Gastrocnemius medialis (tissue), 4 donors: ENCODE results near the gene AKTIP.

Experiments
- POLR2A ChIP-seq, 2 donors: fragments of 450-650 bp; IDR thresholded peaks; one replicate each; pipeline ENCODE4 v1.6.1; 2017; ENCODE audit warnings: antibody characterized with exemption in 2 of 2, mild to moderate bottlenecking in 2 of 2, moderate library complexity in 2 of 2
- TF ChIP-seq, protein P1 (sequence below), 5 experiments: fragments of 450-650 bp in 3 of 5; fragments of 200-600 bp in 2 of 5; sonication (generic) in 2 of 5; IDR thresholded peaks in 4 of 5; conservative IDR thresholded peaks in 1 of 5; 1 replicate in 4 of 5; 2 replicates in 1 of 5; pipeline ENCODE4 v1.5.1; 2016 to 2019; ENCODE audit warnings: antibody characterized with exemption in 5 of 5, mild to moderate bottlenecking in 3 of 5, moderate library complexity in 3 of 5

DNA sequence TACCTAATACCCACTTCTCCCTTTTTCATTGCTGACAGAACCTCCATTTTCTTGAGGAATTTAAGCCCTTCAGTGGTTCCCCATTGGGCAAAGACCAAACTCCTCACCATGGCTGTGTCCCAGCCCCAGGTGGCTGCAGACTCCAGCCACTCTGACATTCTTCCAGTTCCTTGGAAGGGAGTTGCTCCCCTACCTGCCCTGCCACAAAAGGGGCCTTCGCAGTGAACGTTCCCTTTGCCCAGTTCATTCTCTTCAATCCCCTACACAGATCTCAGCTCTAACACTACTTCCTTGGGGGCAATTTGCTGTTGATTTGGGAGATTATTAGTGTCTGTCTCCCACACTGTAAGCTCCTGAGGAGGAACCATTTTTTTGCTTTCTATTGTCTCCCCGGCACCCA, 3.2 kb upstream of the AKTIP start:
- TF ChIP-seq POLR2A (IDR thresholded peaks at IDR 0.05), result no peak
- TF ChIP-seq, protein P1, sequence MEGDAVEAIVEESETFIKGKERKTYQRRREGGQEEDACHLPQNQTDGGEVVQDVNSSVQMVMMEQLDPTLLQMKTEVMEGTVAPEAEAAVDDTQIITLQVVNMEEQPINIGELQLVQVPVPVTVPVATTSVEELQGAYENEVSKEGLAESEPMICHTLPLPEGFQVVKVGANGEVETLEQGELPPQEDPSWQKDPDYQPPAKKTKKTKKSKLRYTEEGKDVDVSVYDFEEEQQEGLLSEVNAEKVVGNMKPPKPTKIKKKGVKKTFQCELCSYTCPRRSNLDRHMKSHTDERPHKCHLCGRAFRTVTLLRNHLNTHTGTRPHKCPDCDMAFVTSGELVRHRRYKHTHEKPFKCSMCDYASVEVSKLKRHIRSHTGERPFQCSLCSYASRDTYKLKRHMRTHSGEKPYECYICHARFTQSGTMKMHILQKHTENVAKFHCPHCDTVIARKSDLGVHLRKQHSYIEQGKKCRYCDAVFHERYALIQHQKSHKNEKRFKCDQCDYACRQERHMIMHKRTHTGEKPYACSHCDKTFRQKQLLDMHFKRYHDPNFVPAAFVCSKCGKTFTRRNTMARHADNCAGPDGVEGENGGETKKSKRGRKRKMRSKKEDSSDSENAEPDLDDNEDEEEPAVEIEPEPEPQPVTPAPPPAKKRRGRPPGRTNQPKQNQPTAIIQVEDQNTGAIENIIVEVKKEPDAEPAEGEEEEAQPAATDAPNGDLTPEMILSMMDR (IDR thresholded peaks at IDR 0.05 in 4 of 5, conservative IDR thresholded peaks at IDR 0.05 in 1 of 5), result no peak
